ENCODE measurements around the gene GARNL3.

GRCh38 chr9:127423476-127423933 is 158.9 kb downstream of the GARNL3 start:
- TF ChIP-seq POLR2A (IDR thresholded peaks at IDR 0.05; ENCODE audit: low read depth) (no peak), CTCF (IDR thresholded peaks at IDR 0.05) (no peak)
